Measurements from ENCODE around the gene CLDN14.

DNA sequence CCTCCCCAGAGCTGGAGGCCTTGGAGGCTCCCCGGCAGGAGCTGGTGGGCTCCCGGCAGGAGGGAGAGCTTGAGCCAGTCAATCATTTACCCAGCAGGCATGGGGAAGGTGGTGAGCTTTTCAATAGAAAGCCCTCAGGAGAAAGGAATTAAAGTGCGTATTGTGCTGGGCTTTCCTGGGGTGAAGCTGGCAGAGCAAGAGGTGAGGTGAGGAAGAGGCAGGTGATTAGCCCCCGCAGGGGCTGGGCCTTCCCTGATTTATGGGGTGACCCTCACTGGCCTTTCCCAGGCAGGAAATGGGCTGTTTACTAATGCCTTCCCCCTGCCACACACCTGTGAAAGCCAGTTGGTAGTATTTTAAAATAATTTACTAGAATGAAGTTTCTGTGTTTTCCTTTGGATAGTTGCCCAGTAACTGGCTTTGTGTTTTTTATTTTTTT lies 25.8 kb downstream of the CLDN14 start:
- TF ChIP-seq GATA2 (IDR thresholded peaks at IDR 0.05; ENCODE audit: low read depth, low read length) (no peak), GATA3 (IDR thresholded peaks at IDR 0.05; ENCODE audit: low read depth, low read length) (no peak)

Measured in SH-SY5Y (cell line).